KMS-11 (cell line): ENCODE measurements around the gene BNC2.

Experiments
- H2AFZ ChIP-seq: fragments of 200-600 bp; sonication (generic); 2 replicates; pipeline ENCODE4 v1.6.1; 2016; ENCODE audit warnings: antibody characterized with exemption, mixed run types, low read depth
- H3K27ac ChIP-seq: fragments of 200-600 bp; sonication (generic); 2 replicates; pipeline ENCODE4 v1.6.1; 2016; ENCODE audit warnings: mild to moderate bottlenecking, mixed run types
- H3K27me3 ChIP-seq: fragments of 200-600 bp; sonication (generic); 2 replicates; pipeline ENCODE4 v1.6.1; 2017; ENCODE audit warnings: mild to moderate bottlenecking, low read depth, mixed run types, moderate library complexity; ENCODE audit not compliant: insufficient read depth
- H3K36me3 ChIP-seq: fragments of 200-600 bp; sonication (generic); 2 replicates; pipeline ENCODE4 v1.6.1; 2017; ENCODE audit warnings: mild to moderate bottlenecking, mixed run types; ENCODE audit not compliant: insufficient read depth
- H3K4me1 ChIP-seq: fragments of 200-600 bp; sonication (generic); 2 replicates; pipeline ENCODE4 v1.6.1; 2016; ENCODE audit warnings: mild to moderate bottlenecking, low read depth, mixed run types; ENCODE audit not compliant: poor library complexity, severe bottlenecking
- H3K4me2 ChIP-seq: fragments of 200-600 bp; sonication (generic); 2 replicates; pipeline ENCODE4 v1.7.0; 2016; ENCODE audit warnings: mild to moderate bottlenecking, mixed run types
- H3K4me3 ChIP-seq: fragments of 200-600 bp; sonication (generic); IDR thresholded peaks from 2 replicates; pipeline ENCODE4 v1.6.1; 2017; ENCODE audit warnings: low read depth, low read length, mixed read lengths; ENCODE audit not compliant: insufficient read depth
- H3K79me2 ChIP-seq: fragments of 200-600 bp; sonication (generic); 2 replicates; pipeline ENCODE4 v1.6.1; 2016; ENCODE audit warnings: low read depth, mixed run types; ENCODE audit not compliant: insufficient read depth
- H3K9ac ChIP-seq: fragments of 200-600 bp; sonication (generic); 2 replicates; pipeline ENCODE4 v1.6.1; 2016; ENCODE audit warnings: mild to moderate bottlenecking, mixed run types
- H4K20me1 ChIP-seq: fragments of 200-600 bp; sonication (generic); 2 replicates; pipeline ENCODE4 v1.6.1; 2016; ENCODE audit warnings: mild to moderate bottlenecking, mixed run types; ENCODE audit not compliant: insufficient read depth
- CTCF ChIP-seq: fragments of 200-600 bp; sonication (generic); conservative IDR thresholded peaks from 2 replicates; pipeline ENCODE4 v1.6.1; 2017; ENCODE audit warnings: low read depth, mild to moderate bottlenecking, antibody characterized with exemption, low read length, moderate library complexity, mixed read lengths

The BNC2 gene

GRCh38 chr9:16458696-16459420, 411.6 kb downstream of the BNC2 start:
- H3K9ac ChIP-seq = peak overlapping the region; percentile 76
- H3K4me3 ChIP-seq = no peak overlapping the region
- peak overlapping the region; percentile 55 for H3K4me2 ChIP-seq
- H4K20me1 ChIP-seq = no peaks in the 10 kb centered on the region
- H3K79me2 ChIP-seq = no peaks in the 10 kb centered on the region
- peaks cover 76% of the 10 kb centered on the region for H3K4me1 ChIP-seq
- TF ChIP-seq CTCF = no peak
- H3K27ac ChIP-seq = peak overlapping the region; percentile 95
- H3K27me3 ChIP-seq = no peaks in the 10 kb centered on the region
- no peaks in the 10 kb centered on the region for H3K36me3 ChIP-seq
- peak overlapping the region; percentile 68 for H2AFZ ChIP-seq

DNA sequence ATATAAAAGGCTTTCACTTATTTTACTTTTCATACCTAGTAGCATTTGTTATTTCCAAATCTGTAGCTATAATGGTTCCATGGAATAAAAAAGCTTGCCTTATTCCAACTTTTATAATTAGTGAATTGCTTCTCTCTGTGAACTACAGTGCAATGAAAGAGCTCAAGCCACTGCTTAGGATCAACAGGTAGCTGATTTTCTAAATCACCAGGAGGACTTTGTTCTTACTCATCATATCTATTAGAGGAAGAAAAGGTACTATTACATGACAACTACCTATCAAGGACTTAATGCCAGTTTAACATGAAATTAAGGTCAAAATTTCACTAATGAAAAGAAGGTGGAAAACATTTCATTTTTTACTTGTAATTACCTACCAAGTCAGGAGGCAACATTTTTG, 414.6 kb downstream of the BNC2 start:
- H3K36me3 ChIP-seq = no peaks in the 10 kb centered on the region

GRCh38 chr9:16453390-16453789, 417.1 kb downstream of the BNC2 start:
- Histone ChIP-seq H2AFZ (no peak overlapping the region), H3K9ac (no peak overlapping the region), H4K20me1 (no peaks in the 10 kb centered on the region), H3K4me2 (no peak overlapping the region), H3K4me1 (peaks cover 37% of the 10 kb centered on the region), H3K27ac (no peak overlapping the region), H3K4me3 (no peak overlapping the region), H3K27me3 (no peaks in the 10 kb centered on the region), H3K79me2 (no peaks in the 10 kb centered on the region), H3K36me3 (no peaks in the 10 kb centered on the region)
- no peak for TF ChIP-seq CTCF

More for the DNA sequence above, 414.6 kb downstream of the BNC2 start:
- Histone ChIP-seq H3K4me3 (no peak overlapping the region), H3K9ac (no peak overlapping the region), H3K4me1 (peaks cover 61% of the 10 kb centered on the region), H3K27me3 (no peaks in the 10 kb centered on the region), H2AFZ (no peak overlapping the region), H3K79me2 (no peaks in the 10 kb centered on the region), H3K27ac (no peak overlapping the region), H4K20me1 (no peaks in the 10 kb centered on the region), H3K4me2 (no peak overlapping the region)
- TF ChIP-seq CTCF = no peak

GRCh38 chr9:16450578-16450977, 419.9 kb downstream of the BNC2 start:
- H3K27ac ChIP-seq = no peak overlapping the region
- no peak overlapping the region for H2AFZ ChIP-seq
- peaks cover 15% of the 10 kb centered on the region for H3K4me1 ChIP-seq
- no peaks in the 10 kb centered on the region for H3K36me3 ChIP-seq
- H3K27me3 ChIP-seq = no peaks in the 10 kb centered on the region
- H3K9ac ChIP-seq = no peak overlapping the region
- no peaks in the 10 kb centered on the region for H4K20me1 ChIP-seq
- no peak overlapping the region for H3K4me2 ChIP-seq
- H3K4me3 ChIP-seq = no peak overlapping the region
- no peaks in the 10 kb centered on the region for H3K79me2 ChIP-seq
- no peak for TF ChIP-seq CTCF
